Measurements from ENCODE around the gene ZNF567.

Gene ZNF567

GRCh38 chr19:36638862-36639510 is 48.4 kb upstream of the ZNF567 start:
- H3K36me3 ChIP-seq (ENCODE audit: control insufficient read depth in 2 of 2, insufficient read depth in 1 of 2, low read length in 2 of 2), result peaks cover 24 to 31% of the 10 kb centered on the region in 2 experiments
- POLR2A ChIA-PET, result no interaction called here
- H3K9me3 ChIP-seq (ENCODE audit: control insufficient read depth, insufficient read depth, low read depth, low read length), result peaks cover 40% of the 10 kb centered on the region
- H3K27ac ChIP-seq (ENCODE audit: extremely low read depth, low read depth, low read length), result no peak overlapping the region
- no peak overlapping the region for H3K4me3 ChIP-seq (ENCODE audit: low read depth, low read length)
- CTCF ChIA-PET, result no interaction called here
- no peaks in the 10 kb centered on the region for H3K4me1 ChIP-seq (ENCODE audit: control insufficient read depth, insufficient read depth, low read length)
- TF ChIP-seq TRIM28 (IDR thresholded peaks at IDR 0.05; ENCODE audit: borderline replicate concordance, low read length), result peak; percentile 100
- TF ChIP-seq ZNF449 (tag by site-specific recombination; IDR thresholded peaks at IDR 0.05), result no peak
- no peak for TF ChIP-seq ZNF423 (tag by site-specific recombination; IDR thresholded peaks at IDR 0.05)
- no peak for TF ChIP-seq ZFP69B (tag by site-specific recombination; IDR thresholded peaks at IDR 0.05)
- TF ChIP-seq ZNF121 (tag by site-specific recombination; IDR thresholded peaks at IDR 0.05), result no peak
- TF ChIP-seq RBAK (tag by site-specific recombination; IDR thresholded peaks at IDR 0.05), result peak; percentile 70; the same call in 1 of the 2 replicates
- TF ChIP-seq HOXA7 (CRISPR knock-in tag; IDR thresholded peaks at IDR 0.05; ENCODE audit: borderline replicate concordance), result no peak
- TF ChIP-seq OVOL3 (tag by site-specific recombination; IDR thresholded peaks at IDR 0.05), result no peak
- TF ChIP-seq ZNF274 (IDR thresholded peaks at IDR 0.05; ENCODE audit: low read length), result peak; percentile 99
- TF ChIP-seq ZNF274 (tag by site-specific recombination; IDR thresholded peaks at IDR 0.05; ENCODE audit: borderline replicate concordance), result peak; percentile 100
- TF ChIP-seq ZNF341 (tag by site-specific recombination; IDR thresholded peaks at IDR 0.05; ENCODE audit: low read depth), result no peak
- no peak for TF ChIP-seq ZNF629 (tag by site-specific recombination; IDR thresholded peaks at IDR 0.05)
- TF ChIP-seq ZNF664 (tag by site-specific recombination; IDR thresholded peaks at IDR 0.05), result no peak
- TF ChIP-seq ZNF704 (tag by site-specific recombination; IDR thresholded peaks at IDR 0.05), result no peak
- TF ChIP-seq KLF9 (tag by site-specific recombination; IDR thresholded peaks at IDR 0.05; ENCODE audit: low read depth), result no peak
- TF ChIP-seq ZNF354C (tag by site-specific recombination; IDR thresholded peaks at IDR 0.05; ENCODE audit: borderline replicate concordance, low read depth), result no peak
- TF ChIP-seq ZNF10 (tag by site-specific recombination; IDR thresholded peaks at IDR 0.05), result no peak
- TF ChIP-seq ZNF549 (tag by site-specific recombination; IDR thresholded peaks at IDR 0.05), result peak; percentile 29; the same call in 1 of the 2 replicates
- TF ChIP-seq SP3 (tag by site-specific recombination; IDR thresholded peaks at IDR 0.05), result no peak
- TF ChIP-seq ZNF140 (tag by site-specific recombination; IDR thresholded peaks at IDR 0.05), result no peak
- TF ChIP-seq ZNF518A (tag by site-specific recombination; conservative IDR thresholded peaks at IDR 0.05; ENCODE audit: low read depth), result peak; percentile 62
- no peak for TF ChIP-seq ZNF555 (tag by site-specific recombination; conservative IDR thresholded peaks at IDR 0.05)
- peak; percentile 71; the same call in 1 of the 2 replicates for TF ChIP-seq ZNF174 (tag by site-specific recombination; IDR thresholded peaks at IDR 0.05)
- peak; percentile 95 for TF ChIP-seq ZNF280D (tag by site-specific recombination; IDR thresholded peaks at IDR 0.05)
- no peak for TF ChIP-seq HOXC10 (CRISPR knock-in tag; IDR thresholded peaks at IDR 0.05)
- TF ChIP-seq SETDB1 (IDR thresholded peaks at IDR 0.05; ENCODE audit: insufficient read length, low read length), result peak; percentile 100
- TF ChIP-seq ZNF558 (tag by site-specific recombination; IDR thresholded peaks at IDR 0.05), result 0 out of 2 replicates have a peak, but pooled peaks have one; percentile 49
- no peak for TF ChIP-seq ZNF521 (tag by site-specific recombination; IDR thresholded peaks at IDR 0.05)
- no peak for TF ChIP-seq ZNF747 (tag by site-specific recombination; IDR thresholded peaks at IDR 0.05)
